ENCODE measurements around the gene KCNH5. TPM values are rescaled to one million over a fixed set of nuclear protein-coding genes. Genes with fewer than 3 reads are reported as not detected.
"Not testable (repeated sequence)": the region's sequence is repeated elsewhere in the genome, so short reads cannot be mapped to it uniquely, and the experiment has no call there.

The KCNH5 gene
- total RNA-seq, 1 experiment from 2014 or later, result not detected

GRCh38 chr14:62796431-62796830, 248.8 kb downstream of the KCNH5 start:
- in situ Hi-C loops (cut with HindIII; ENCODE audit: low pct_unique_long_range_greater_than_20kb, low sequenced_read_pairs), result no loop called here
- DNase-seq (ENCODE audit: low read depth), result no peak

DNA sequence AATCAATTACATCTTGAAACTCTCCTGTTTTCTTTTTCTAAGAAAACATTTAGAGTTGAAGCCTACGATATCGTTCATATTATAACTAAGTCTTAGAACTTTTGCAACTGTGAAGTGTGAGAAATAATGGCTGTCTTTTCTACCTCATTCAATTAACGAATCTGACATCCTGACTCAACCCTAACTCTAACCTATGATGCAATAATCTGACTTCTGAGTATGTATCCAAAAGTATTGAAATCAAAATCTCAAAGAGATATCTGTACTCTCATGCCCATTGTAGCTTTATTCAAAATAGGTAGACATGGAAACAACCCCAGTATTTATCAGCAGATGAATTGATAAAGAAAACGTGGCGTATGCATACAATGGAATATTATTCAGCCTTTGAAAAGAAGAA, 252.7 kb downstream of the KCNH5 start:
- in situ Hi-C loops (cut with HindIII; ENCODE audit: low pct_unique_long_range_greater_than_20kb, low sequenced_read_pairs), result no loop called here

DNA sequence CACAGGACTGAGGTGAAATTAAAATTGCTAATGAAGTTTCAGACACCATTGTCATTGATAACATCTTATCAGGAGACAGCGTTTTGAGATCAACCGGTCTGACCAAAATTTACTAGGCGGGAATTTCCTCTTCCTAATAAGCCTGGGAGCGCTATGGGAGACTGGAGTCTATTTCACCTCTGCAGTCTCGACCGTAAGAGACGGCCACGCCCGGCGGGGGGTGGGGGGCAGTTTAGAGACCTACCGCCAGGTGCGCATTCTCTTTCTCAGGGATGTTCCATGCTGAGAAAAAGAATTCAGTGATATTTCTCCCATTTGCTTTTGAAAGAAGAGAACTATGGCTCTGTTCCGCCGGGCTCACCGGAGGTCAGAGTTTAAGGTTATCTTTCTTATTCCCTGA, 263.9 kb downstream of the KCNH5 start:
- in situ Hi-C loops (cut with HindIII; ENCODE audit: low pct_unique_long_range_greater_than_20kb, low sequenced_read_pairs); DNase-seq (ENCODE audit: low read depth): not testable (repeated sequence)

More for the DNA sequence above, 252.7 kb downstream of the KCNH5 start:
- no peak for DNase-seq (ENCODE audit: low read depth)

DNA sequence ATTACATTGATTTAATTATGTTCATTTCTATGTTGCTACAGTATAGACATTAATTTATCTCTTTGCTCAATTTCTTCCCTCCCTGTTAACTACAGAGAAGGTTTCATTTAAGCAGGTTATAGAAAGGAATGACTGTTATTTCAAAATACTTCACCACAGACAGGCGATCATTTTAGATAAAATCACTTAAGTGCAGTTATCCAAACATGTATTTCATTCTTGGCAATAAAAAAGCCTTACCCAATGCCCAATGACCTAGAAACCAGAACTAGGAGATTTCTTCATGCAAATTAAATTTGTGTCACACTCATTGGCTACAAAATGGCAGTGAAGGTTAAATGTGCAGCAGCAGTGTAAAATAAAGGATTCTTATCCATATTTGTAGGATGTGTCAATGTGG, 266.4 kb downstream of the KCNH5 start:
- no peak for DNase-seq (ENCODE audit: low read depth)
- in situ Hi-C loops (cut with HindIII; ENCODE audit: low pct_unique_long_range_greater_than_20kb, low sequenced_read_pairs), result no loop called here

- in situ Hi-C loops (cut with HindIII; ENCODE audit: low pct_unique_long_range_greater_than_20kb, low sequenced_read_pairs), result no loop called here
- no peak for DNase-seq (ENCODE audit: low read depth)
Observed at GRCh38 chr14:62778310-62778709, 266.9 kb downstream of the KCNH5 start.

GRCh38 chr14:62777510-62777909, 267.7 kb downstream of the KCNH5 start:
- no peak for DNase-seq (ENCODE audit: low read depth)
- in situ Hi-C loops (cut with HindIII; ENCODE audit: low pct_unique_long_range_greater_than_20kb, low sequenced_read_pairs), result no loop called here

- DNase-seq (ENCODE audit: low read depth), result no peak
- in situ Hi-C loops (cut with HindIII; ENCODE audit: low pct_unique_long_range_greater_than_20kb, low sequenced_read_pairs), result no loop called here
Observed at GRCh38 chr14:62776300-62776699, 269.0 kb downstream of the KCNH5 start.

- in situ Hi-C loops (cut with HindIII; ENCODE audit: low pct_unique_long_range_greater_than_20kb, low sequenced_read_pairs), result no loop called here
Observed at GRCh38 chr14:62768753-62769152, 276.5 kb downstream of the KCNH5 start.

GRCh38 chr14:62763951-62764350, 281.3 kb downstream of the KCNH5 start:
- in situ Hi-C loops (cut with HindIII; ENCODE audit: low pct_unique_long_range_greater_than_20kb, low sequenced_read_pairs), result no loop called here
- DNase-seq (ENCODE audit: low read depth), result no peak

More at GRCh38 chr14:62768753-62769152, 276.5 kb downstream of the KCNH5 start:
- DNase-seq (ENCODE audit: low read depth), result no peak

GRCh38 chr14:62759796-62760195, 285.5 kb downstream of the KCNH5 start:
- in situ Hi-C loops (cut with HindIII; ENCODE audit: low pct_unique_long_range_greater_than_20kb, low sequenced_read_pairs), result no loop called here
- DNase-seq (ENCODE audit: low read depth), result no peak

DNA sequence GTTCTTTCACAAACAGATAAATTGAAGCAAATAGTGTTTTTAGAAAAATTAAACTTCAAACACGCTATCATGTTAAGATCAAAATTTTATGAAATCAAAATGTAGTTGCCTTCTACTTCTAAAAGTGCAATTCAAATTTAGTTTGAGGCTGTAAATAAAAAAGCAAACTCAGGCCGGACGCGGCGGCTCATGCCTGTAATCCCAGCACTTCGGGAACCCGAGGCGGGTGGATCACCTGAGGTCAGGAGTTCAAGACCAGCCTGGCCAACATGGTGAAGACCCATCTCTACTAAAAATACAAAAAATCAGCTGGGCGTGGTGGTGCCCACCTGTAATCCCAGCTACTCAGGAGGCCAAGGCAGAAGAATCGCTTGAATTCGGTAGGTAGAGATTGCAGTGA, 298.4 kb downstream of the KCNH5 start:
- DNase-seq (ENCODE audit: low read depth); in situ Hi-C loops (cut with HindIII; ENCODE audit: low pct_unique_long_range_greater_than_20kb, low sequenced_read_pairs): not testable (repeated sequence)

DNA sequence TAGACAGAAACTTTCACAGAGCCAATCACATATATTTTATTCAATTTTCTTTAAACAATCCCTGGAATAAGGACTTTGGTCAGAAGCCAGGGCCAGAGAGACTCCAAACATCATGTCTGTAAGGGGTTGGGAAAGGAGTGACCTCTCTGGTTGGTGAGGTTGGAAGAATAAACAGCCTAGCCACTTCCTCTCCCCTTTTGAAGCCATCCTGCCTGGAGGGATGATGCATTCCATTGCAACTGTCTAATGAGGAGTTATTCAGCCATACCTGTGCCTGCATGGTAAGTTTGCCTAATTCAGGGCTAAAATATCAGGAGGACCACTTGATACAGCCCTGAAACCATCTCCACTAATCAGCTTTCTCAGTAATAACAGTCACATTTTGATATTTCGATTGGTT, 299.8 kb downstream of the KCNH5 start:
- in situ Hi-C loops (cut with HindIII; ENCODE audit: low pct_unique_long_range_greater_than_20kb, low sequenced_read_pairs), result no loop called here
- no peak for DNase-seq (ENCODE audit: low read depth)

GRCh38 chr14:62743560-62743959, 301.7 kb downstream of the KCNH5 start:
- no peak for DNase-seq (ENCODE audit: low read depth)
- in situ Hi-C loops (cut with HindIII; ENCODE audit: low pct_unique_long_range_greater_than_20kb, low sequenced_read_pairs), result no loop called here

DNA sequence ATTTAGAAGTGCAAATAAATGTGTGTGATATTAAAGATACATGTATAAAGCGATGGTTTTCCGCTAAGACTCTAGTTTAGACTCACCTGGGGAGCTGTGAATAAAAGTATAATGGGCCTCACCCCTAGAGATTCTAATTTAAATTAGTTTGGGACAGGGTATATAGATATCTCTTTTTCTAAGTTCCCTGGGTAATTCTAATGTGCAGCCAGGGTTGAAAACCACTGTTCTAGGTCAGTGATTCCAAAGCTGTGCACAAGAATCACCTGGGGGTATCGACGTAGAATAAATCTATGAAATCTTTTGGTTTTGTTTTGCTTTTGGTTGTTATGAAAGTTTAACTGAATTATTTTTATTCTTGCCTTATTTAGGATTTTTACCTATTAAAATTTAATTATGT, 302.1 kb downstream of the KCNH5 start:
- no peak for DNase-seq (ENCODE audit: low read depth)
- in situ Hi-C loops (cut with HindIII; ENCODE audit: low pct_unique_long_range_greater_than_20kb, low sequenced_read_pairs), result no loop called here

- no peak for DNase-seq (ENCODE audit: low read depth)
- in situ Hi-C loops (cut with HindIII; ENCODE audit: low pct_unique_long_range_greater_than_20kb, low sequenced_read_pairs), result no loop called here
Observed at GRCh38 chr14:62739647-62740046, 305.6 kb downstream of the KCNH5 start.

GRCh38 chr14:62736048-62737043, 308.9 kb downstream of the KCNH5 start:
- DNase-seq (ENCODE audit: low read depth), result no peak
- in situ Hi-C loops (cut with HindIII; ENCODE audit: low pct_unique_long_range_greater_than_20kb, low sequenced_read_pairs), result no loop called here

DNA sequence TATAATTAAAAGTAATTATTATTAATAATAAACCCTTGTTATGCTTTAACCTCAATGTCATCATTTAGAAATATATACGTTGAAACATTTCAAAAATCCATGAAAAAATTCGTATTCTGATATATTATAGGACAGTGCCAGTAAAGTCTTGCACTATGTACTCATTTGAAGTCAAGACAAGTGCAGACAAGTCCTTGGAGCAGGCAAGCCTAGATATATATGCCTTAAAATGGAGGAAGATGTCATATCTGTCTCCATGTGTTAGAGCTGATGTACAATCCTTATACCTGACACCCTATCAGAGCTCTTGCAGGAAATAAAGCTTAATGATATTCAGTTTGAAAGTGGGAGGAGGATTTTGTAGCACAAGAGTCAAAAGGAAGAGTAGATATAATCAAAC, 310.4 kb downstream of the KCNH5 start:
- in situ Hi-C loops (cut with HindIII; ENCODE audit: low pct_unique_long_range_greater_than_20kb, low sequenced_read_pairs), result no loop called here
- DNase-seq (ENCODE audit: low read depth), result no peak

- DNase-seq (ENCODE audit: low read depth), result no peak
- in situ Hi-C loops (cut with HindIII; ENCODE audit: low pct_unique_long_range_greater_than_20kb, low sequenced_read_pairs), result no loop called here
Observed at GRCh38 chr14:62722406-62722805, 322.9 kb downstream of the KCNH5 start.

DNA sequence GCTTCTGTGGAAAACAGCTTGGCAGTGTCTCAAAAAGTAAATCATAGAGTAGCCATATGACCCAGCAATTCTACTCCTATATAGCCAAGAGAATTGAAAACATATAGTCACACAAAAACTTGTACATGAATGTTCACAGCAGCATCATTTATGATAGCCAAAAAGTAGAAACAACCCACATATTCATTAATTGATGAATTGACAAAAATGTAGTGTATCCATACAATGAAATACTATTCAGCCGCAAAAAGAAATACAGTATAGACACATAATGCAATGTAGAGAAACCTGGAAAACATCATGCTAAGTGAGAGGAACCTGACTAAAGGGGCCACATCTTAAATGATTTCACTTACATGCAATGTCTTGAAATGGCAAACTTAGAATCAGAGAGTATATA, 326.6 kb downstream of the KCNH5 start:
- in situ Hi-C loops (cut with HindIII; ENCODE audit: low pct_unique_long_range_greater_than_20kb, low sequenced_read_pairs), result no loop called here
- no peak for DNase-seq (ENCODE audit: low read depth)

Data from Caki2 (cell line).